Motor neuron (in vitro differentiated cells): ENCODE results near the gene CLTCL1. TPM values are rescaled to one million over a fixed set of nuclear protein-coding genes. Genes with fewer than 3 reads are reported as not detected.
A peak's percentile ranks its signal among the peaks of the same experiment; 100 is the strongest.
"Not testable (repeated sequence)": the region's sequence is repeated elsewhere in the genome, so short reads cannot be mapped to it uniquely, and the experiment has no call there.

Source experiments
- ATAC-seq, 8 experiments: fragments of 200-7000 bp; cut with Tn5 transposase; replicated peaks in 6 of 8; 2 replicates each; pipeline ENCODE4 v1.8.0; 2021; ENCODE audit warnings: mild to moderate bottlenecking in 8 of 8, moderate library complexity in 8 of 8
- H3K27ac ChIP-seq, 2 donors: fragments of 250-450 bp; sonication (Bioruptor Pico); 2 replicates each; pipeline ENCODE4 v1.9.0; 2021; ENCODE audit warnings: antibody characterized with exemption in 2 of 2, mild to moderate bottlenecking in 2 of 2, moderate library complexity in 1 of 2
- H3K4me1 ChIP-seq, 2 donors: fragments of 250-450 bp; sonication (Bioruptor Pico); replicated peaks in 1 of 2; 2 replicates each; pipeline ENCODE4 v1.6.1; 2021; ENCODE audit warnings: antibody characterized with exemption in 2 of 2, mild to moderate bottlenecking in 2 of 2, moderate library complexity in 1 of 2
- H3K4me3 ChIP-seq, 5 donors: fragments of 250-450 bp; sonication (Bioruptor Pico); 2 replicates each; pipeline ENCODE4 v1.9.0; 2021; ENCODE audit warnings: antibody characterized with exemption in 5 of 5, mild to moderate bottlenecking in 5 of 5, moderate library complexity in 4 of 5
- WGBS, 10 experiments: fragments of 450-650 bp; shearing (Covaris generic); methylation state at CpG; one replicate each; pipeline ENCODE4 v1.0.0; 2022; 5-methylcytosine and 5-hydroxymethylcytosine counted together
- in situ Hi-C, 9 experiments: fragments of 400-800 bp; cut with MboI; loops; one replicate each; pipeline ENCODE4 v1.15.0; 2021; ENCODE audit warnings: low sequenced_read_pairs in 9 of 9, low pct_unique_long_range_greater_than_20kb in 2 of 9; ENCODE audit not compliant: unreplicated experiment in 9 of 9
- total RNA-seq, 8 experiments: library from RNA; unstranded; fragments of 300-600 nt; gene quantifications; 2 replicates each; pipeline versions ENCODE4 v1.2.3 to v1.2.4, GENCODE V29; 2022

Gene CLTCL1
- total RNA-seq: 10 to 100 TPM in 1 of 8 experiments, 1 to 10 TPM in 7; 3.5 to 12.8 (median 6.1) TPM

GRCh38 chr22:19291580-19292457, at the start of gene CLTCL1:
Gene CLTCL1, minus strand, starts transcription at chr22:19291719. Its CDS starts 78 bp downstream, at chr22:19291641.
- 0 to 70% (median 6%) methylated on average over 3 to 11 of the region's 74 CpGs; no CpG with 5 or more reads in 4 of the 10 experiments for WGBS, 10 experiments
- Histone ChIP-seq H3K4me3 (peak within 1 kb of the TSS; percentile 64 to 97 (median 89)), H3K4me1 (peaks cover 3 to 17% of the 10 kb centered on the region in 2 donors), H3K27ac (peak within 1 kb of the TSS in 1 of 2 donors; percentile 12)
- peak; percentile 41 to 90 (median 84) for ATAC-seq
- in situ Hi-C loops: no loop called here

- Histone ChIP-seq H3K27ac (no peak overlapping the region), H3K4me1 (no peaks in the 10 kb centered on the region), H3K4me3 (no peak overlapping the region)
- in situ Hi-C loops: loop anchor here in 2 of 9 experiments (10.0 to 25.0 kb wide), 3 partner anchors 100 to 152 kb away; partner anchors contain the start of genes C22orf39 (in 1 of the 2), HIRA (in 1 of the 2) and MRPL40 (in 1 of the 2)
- no peak for ATAC-seq
- WGBS, 10 experiments: 90 to 100% (median 97%) methylated on average over 2 of the region's 2 CpGs
Measured at GRCh38 chr22:19337137-19337536, 45.6 kb upstream of the CLTCL1 start.

GRCh38 chr22:19336133-19337075, 44.9 kb upstream of the CLTCL1 start:
- Histone ChIP-seq H3K27ac (no peak overlapping the region), H3K4me3 (no peak overlapping the region), H3K4me1 (no peaks in the 10 kb centered on the region)
- 94 to 100% (median 97%) methylated on average over 1 to 7 of the region's 7 CpGs for WGBS, 10 experiments
- in situ Hi-C loops: loop anchor here in 2 of 9 experiments (10.0 to 25.0 kb wide), 3 partner anchors 101 to 152 kb away; partner anchors contain the start of genes C22orf39 (in 1 of the 2), HIRA (in 1 of the 2) and MRPL40 (in 1 of the 2)
- no peak for ATAC-seq

GRCh38 chr22:19331975-19332374, 40.5 kb upstream of the CLTCL1 start:
- no peak for ATAC-seq
- Histone ChIP-seq H3K4me3 (no peak overlapping the region), H3K27ac (no peak overlapping the region), H3K4me1 (no peaks in the 10 kb centered on the region)
- in situ Hi-C loops: loop anchor here in 2 of 9 experiments (10.0 to 25.0 kb wide), 3 partner anchors 105 to 147 kb away; partner anchors contain the start of genes C22orf39 (in 1 of the 2), HIRA (in 1 of the 2) and MRPL40 (in 1 of the 2)
- WGBS, 10 experiments: 95 to 100% (median 99%) methylated on average over 1 to 5 of the region's 5 CpGs; no CpG with 5 or more reads in 4 of the 10 experiments

- 80 to 100% (median 84%) methylated on average over 1 to 2 of the region's 7 CpGs; no CpG with 5 or more reads in 5 of the 10 experiments for WGBS, 10 experiments
- Histone ChIP-seq H3K4me3 (no peak overlapping the region), H3K4me1 (no peaks in the 10 kb centered on the region), H3K27ac (peak overlapping the region in 1 of 2 donors; percentile 23)
- no peak for ATAC-seq
- in situ Hi-C loops: loop anchor here in 2 of 9 experiments (10.0 to 25.0 kb wide), 3 partner anchors 106 to 147 kb away; partner anchors contain the start of genes C22orf39 (in 1 of the 2), HIRA (in 1 of the 2) and MRPL40 (in 1 of the 2)
Measured at GRCh38 chr22:19331474-19331873, 40.0 kb upstream of the CLTCL1 start.

- no peak overlapping the region for H3K4me3 ChIP-seq
- in situ Hi-C loops: loop anchor here in 2 of 9 experiments (10.0 to 25.0 kb wide), 3 partner anchors 106 to 146 kb away; partner anchors contain the start of genes C22orf39 (in 1 of the 2), HIRA (in 1 of the 2) and MRPL40 (in 1 of the 2)
- ATAC-seq: no peak
- 82 to 100% (median 97%) methylated on average over 2 to 8 of the region's 13 CpGs; no CpG with 5 or more reads in 3 of the 10 experiments for whole genome bisulfite sequencing, 10 experiments
- H3K27ac ChIP-seq: peak overlapping the region in 1 of 2 donors; percentile 23
- H3K4me1 ChIP-seq: no peaks in the 10 kb centered on the region
Measured at GRCh38 chr22:19330865-19331418, 39.4 kb upstream of the CLTCL1 start.

- not testable (repeated sequence) for ATAC-seq, H3K27ac ChIP-seq, H3K4me1 ChIP-seq, H3K4me3 ChIP-seq
- 78 to 100% (median 93%) methylated on average over 1 to 5 of the region's 5 CpGs; no CpG with 5 or more reads in 3 of the 10 experiments for WGBS, 10 experiments
- in situ Hi-C loops: loop anchor here in 2 of 9 experiments (10.0 to 25.0 kb wide), 3 partner anchors 107 to 145 kb away; partner anchors contain the start of genes C22orf39 (in 1 of the 2), HIRA (in 1 of the 2) and MRPL40 (in 1 of the 2)
Measured at GRCh38 chr22:19330205-19330604, 38.7 kb upstream of the CLTCL1 start.

GRCh38 chr22:19329454-19329853, 37.9 kb upstream of the CLTCL1 start:
- 86 to 100% (median 100%) methylated on average over 1 to 2 of the region's 3 CpGs; no CpG with 5 or more reads in 4 of the 10 experiments for WGBS, 10 experiments
- in situ Hi-C loops: loop anchor here in 1 of 9 experiments (25.0 kb wide), 2 partner anchors 108 to 117 kb away; partner anchors contain the start of genes C22orf39, HIRA and MRPL40
- Histone ChIP-seq H3K4me3 (no peak overlapping the region), H3K4me1 (no peaks in the 10 kb centered on the region), H3K27ac (no peak overlapping the region)
- no peak for ATAC-seq

GRCh38 chr22:19325296-19325948, 33.9 kb upstream of the CLTCL1 start:
- in situ Hi-C loops: loop anchor here in 1 of 9 experiments (25.0 kb wide), 2 partner anchors 112 to 113 kb away; partner anchors contain the start of genes C22orf39, HIRA and MRPL40
- peak in 1 of 8 experiments; percentile 60 for ATAC-seq

GRCh38 chr22:19323420-19323819, 31.9 kb upstream of the CLTCL1 start:
- H3K4me3 ChIP-seq, in situ Hi-C loops, ATAC-seq, H3K27ac ChIP-seq, H3K4me1 ChIP-seq: not testable (repeated sequence)
- 60 to 100% (median 75%) methylated on average over 1 to 6 of the region's 6 CpGs; no CpG with 5 or more reads in 2 of the 10 experiments for WGBS, 10 experiments

More at GRCh38 chr22:19325296-19325948, 33.9 kb upstream of the CLTCL1 start:
- Histone ChIP-seq H3K4me1 (no peaks in the 10 kb centered on the region), H3K27ac (no peak overlapping the region), H3K4me3 (no peak overlapping the region)
- whole genome bisulfite sequencing, 10 experiments: 60 to 100% (median 89%) methylated on average over 1 to 5 of the region's 5 CpGs; no CpG with 5 or more reads in 3 of the 10 experiments

- WGBS, 10 experiments: 30 to 100% (median 86%) methylated on average over 1 to 2 of the region's 2 CpGs; no CpG with 5 or more reads in 1 of the 10 experiments
Measured at GRCh38 chr22:19321757-19322156, 30.2 kb upstream of the CLTCL1 start.

More at GRCh38 chr22:19321757-19322156, 30.2 kb upstream of the CLTCL1 start:
- no peaks in the 10 kb centered on the region for H3K4me1 ChIP-seq
- in situ Hi-C loops: no loop called here
- H3K27ac ChIP-seq: no peak overlapping the region
- no peak for ATAC-seq
- H3K4me3 ChIP-seq: no peak overlapping the region
